Raji (cell line): ENCODE data around the gene LRRC8C.

Source experiments
- POLR2A ChIP-seq: IDR thresholded peaks from 2 replicates; pipeline ENCODE4 v1.6.1; 2011; ENCODE audit warnings: low read depth, low read length, control low read depth; ENCODE audit not compliant: insufficient read depth

LRRC8C gene

GRCh38 chr1:89720839-89721238 lies 87.9 kb downstream of the LRRC8C start:
- no peak for TF ChIP-seq POLR2A

GRCh38 chr1:89721351-89721750 lies 88.4 kb downstream of the LRRC8C start:
- TF ChIP-seq POLR2A: no peak

- no peak for TF ChIP-seq POLR2A
Observed at GRCh38 chr1:89723144-89723543, 90.2 kb downstream of the LRRC8C start.

GRCh38 chr1:89723863-89724262 lies 90.9 kb downstream of the LRRC8C start:
- no peak for TF ChIP-seq POLR2A

GRCh38 chr1:89724369-89725010 lies 91.6 kb downstream of the LRRC8C start:
- TF ChIP-seq POLR2A: no peak

GRCh38 chr1:89725011-89725370 lies 92.1 kb downstream of the LRRC8C start:
- no peak for TF ChIP-seq POLR2A

GRCh38 chr1:89725631-89726030 lies 92.7 kb downstream of the LRRC8C start:
- TF ChIP-seq POLR2A: no peak

- no peak for TF ChIP-seq POLR2A
Observed at GRCh38 chr1:89727517-89728312, 94.8 kb downstream of the LRRC8C start.

- no peak for TF ChIP-seq POLR2A
Observed at GRCh38 chr1:89728381-89728780, 95.5 kb downstream of the LRRC8C start.

- TF ChIP-seq POLR2A: no peak
Observed at GRCh38 chr1:89732206-89732605, 99.3 kb downstream of the LRRC8C start.

GRCh38 chr1:89732643-89733222 lies 99.8 kb downstream of the LRRC8C start:
- TF ChIP-seq POLR2A: no peak

GRCh38 chr1:89733748-89734147 lies 100.8 kb downstream of the LRRC8C start:
- no peak for TF ChIP-seq POLR2A

GRCh38 chr1:89734442-89734841 lies 101.5 kb downstream of the LRRC8C start:
- TF ChIP-seq POLR2A: no peak

- no peak for TF ChIP-seq POLR2A
Observed at GRCh38 chr1:89735479-89735878, 102.6 kb downstream of the LRRC8C start.

- TF ChIP-seq POLR2A: no peak
Observed at GRCh38 chr1:89736937-89737733, 104.2 kb downstream of the LRRC8C start.

- TF ChIP-seq POLR2A: no peak
Observed at GRCh38 chr1:89737985-89738510, 105.1 kb downstream of the LRRC8C start.
